NCI-H1105 treated with DMSO at 0.1 percent for 48 hours (cell line): ENCODE measurements around the gene GALNS.

Experiments used
- DNase-seq: peaks from one replicate; lab custom pipeline; 2025; lab: John Stamatoyannopoulos, UW

Gene GALNS

DNA sequence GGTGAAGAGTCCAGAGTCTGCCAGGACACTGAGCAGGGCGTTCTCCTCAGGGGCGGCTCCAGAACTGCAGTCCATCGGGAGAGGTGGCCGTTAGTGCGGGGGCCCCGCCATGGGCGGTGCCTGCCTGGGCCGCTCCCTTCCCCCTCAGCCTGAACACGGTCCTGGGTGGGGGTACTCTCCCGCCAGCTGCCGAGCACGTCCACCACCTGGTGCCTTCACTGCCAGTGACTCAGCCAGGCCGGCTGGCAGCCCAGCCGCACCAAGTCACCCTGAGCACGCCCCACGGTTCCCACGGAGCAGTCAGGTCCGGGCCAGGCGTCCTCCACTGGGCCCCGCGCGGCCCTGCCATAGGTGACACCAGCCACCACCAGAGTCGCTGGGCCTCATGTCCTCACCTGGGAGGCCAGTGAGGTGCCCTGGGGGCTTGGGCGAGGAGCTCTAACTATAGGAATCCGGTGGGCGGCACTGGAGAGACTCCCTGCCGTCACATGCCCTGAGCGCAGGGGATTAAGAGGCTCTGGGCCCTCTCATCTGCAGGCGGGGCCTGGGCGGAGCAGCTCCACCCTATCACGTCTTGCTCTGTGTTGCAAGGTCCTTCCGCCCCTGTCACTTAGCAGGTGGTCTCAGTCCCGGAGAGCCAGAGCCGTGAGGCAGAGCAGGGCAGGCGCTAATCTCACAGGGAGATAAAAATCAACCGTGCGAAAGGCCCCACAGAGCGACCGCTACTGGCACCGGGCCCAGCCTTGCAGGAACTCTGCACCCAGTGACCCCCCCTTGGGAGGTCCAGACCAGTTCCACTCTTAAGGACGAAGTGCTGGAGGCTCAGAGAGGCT is 86.1 kb downstream of the GALNS start:
- no peak for DNase-seq

GRCh38 chr16:88769617-88770460 is 86.9 kb downstream of the GALNS start:
- no peak for DNase-seq

DNA sequence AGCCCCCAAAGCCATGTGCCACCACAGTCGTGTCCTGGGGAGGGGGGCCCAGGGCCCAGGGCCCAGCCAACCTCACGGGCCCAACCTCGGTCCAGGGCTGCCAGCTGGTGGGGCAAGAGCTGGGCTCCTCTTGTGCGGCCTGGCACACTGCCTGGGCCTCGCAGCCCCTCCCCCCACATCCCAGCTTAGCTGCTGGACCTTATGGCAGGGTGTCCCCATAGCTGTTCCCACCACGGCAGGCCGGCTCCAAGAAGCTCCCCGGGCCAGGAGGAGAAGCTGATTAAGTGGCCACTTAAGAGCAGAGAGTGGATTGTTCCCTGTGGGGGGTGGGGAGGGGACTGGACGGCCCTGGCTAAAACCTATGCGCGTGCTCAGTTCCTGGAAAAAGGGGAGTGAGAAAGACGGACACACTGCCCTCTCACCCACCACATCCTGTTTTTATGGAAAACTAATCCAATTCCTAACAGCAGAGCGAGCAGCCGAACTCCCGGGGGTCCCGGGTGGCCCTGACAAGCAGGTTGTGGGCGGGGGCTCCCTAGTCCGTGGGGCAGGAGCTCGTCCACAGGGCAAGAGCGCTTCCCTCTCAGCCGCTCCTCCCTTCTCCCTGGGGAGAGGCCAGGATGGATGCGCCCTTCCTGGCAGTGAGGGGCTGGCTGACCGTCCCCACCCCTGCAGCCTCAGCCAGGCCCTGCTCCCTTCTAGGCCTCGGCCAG is 88.5 kb downstream of the GALNS start:
- no peak for DNase-seq

DNA sequence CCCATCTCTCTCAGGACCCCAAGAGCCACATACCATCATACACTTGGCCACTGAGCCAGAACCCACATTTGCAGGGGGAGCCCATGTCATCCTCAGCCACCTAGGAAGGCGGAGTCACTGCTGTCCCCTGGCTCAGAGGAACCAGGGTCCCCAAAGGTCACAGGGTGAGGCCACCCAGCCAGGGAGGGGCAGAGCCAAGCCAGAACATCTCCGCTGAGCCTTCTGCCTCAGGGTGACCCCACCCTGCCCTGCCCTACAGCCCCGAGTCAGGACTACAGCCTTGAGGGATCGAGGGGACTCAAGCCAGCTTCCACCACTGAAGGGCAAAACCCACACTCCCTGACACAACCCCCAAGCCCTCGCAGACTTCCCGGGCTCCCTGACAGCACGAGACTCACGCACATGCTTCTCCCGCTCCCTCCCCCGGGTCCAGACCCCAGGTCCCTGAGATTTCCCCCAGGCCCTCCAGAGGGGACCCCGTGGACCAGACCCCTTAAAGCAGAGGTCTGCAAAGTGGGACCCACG is 89.1 kb downstream of the GALNS start:
- no peak for DNase-seq

DNA sequence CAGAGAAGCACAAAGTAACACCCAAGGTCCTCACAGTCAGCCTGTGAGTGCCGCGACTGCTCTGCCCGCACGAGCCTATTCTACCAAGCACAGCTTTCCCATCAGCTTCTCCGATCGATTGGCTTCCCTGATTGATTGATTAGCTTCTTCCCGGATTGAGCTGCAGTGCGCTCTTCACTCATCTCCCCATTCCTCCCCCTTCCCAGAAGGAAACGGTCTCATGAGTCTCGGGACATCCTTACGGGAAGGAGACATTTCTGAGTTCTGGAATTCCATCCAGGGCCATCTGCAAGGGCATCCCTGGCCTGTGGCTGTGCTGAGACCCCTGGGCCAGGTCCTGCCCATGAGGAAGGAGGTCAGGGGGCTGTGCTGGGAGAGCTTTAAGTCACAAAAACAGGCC is 89.8 kb downstream of the GALNS start:
- no peak for DNase-seq

DNA sequence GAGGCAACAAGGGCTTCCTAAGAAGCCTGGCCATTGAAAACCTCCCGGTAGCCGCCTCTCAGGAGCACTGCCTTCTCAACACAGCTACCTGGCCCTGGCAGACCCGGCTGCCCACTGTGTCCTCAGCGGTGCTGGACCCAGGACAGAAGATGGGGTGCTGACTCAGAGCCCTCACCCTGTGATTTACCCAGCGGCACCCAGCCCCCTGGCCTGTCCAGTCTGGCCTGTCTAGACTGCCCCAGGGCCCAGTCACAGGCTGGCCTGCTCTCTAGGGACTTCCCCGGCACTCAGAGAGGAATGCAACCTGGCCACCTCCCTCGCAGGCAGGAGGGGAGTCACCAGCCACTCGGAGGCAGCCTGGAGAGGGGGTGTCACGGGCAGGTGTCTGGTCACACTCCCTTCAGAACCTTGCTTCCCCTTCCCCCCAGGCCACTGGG is 91.8 kb downstream of the GALNS start:
- DNase-seq: no peak

GRCh38 chr16:88764080-88764479 is 92.7 kb downstream of the GALNS start:
- no peak for DNase-seq
